Measurements from ENCODE around the gene CYP19A1. TPM values are rescaled to one million over a fixed set of nuclear protein-coding genes. Genes with fewer than 3 reads are reported as not detected.

The CYP19A1 gene
- total RNA-seq, 2 experiments from 2014 or later: not detected

Small RNAs within 50 kb of the gene (microRNA-seq; reads per million reads assigned to microRNA genes)
- gene MIR4713: not detected
- not detected for gene MIR7973-1
- not detected for gene MIR7973-2

Other genes with a start within 250 kb of the CYP19A1 start
- not detected for gene TNFAIP8L3, start 243.7 kb downstream of the CYP19A1 start, total RNA-seq
- not detected for gene GLDN, start 3.1 kb upstream of the CYP19A1 start, total RNA-seq